HepG2 (cell line): Measurements from ENCODE around the gene DDR1. TPM values are rescaled to one million over a fixed set of nuclear protein-coding genes. Genes with fewer than 3 reads are reported as not detected.

Experiments used
- ATAC-seq: fragments of 200-7000 bp; cut with Tn5 transposase; 3 replicates; pipeline ENCODE4 v1.9.1; 2020; ENCODE audit warnings: mild to moderate bottlenecking, moderate library complexity
- BruUV-seq: library from RNA; stranded (reverse); fragments of 400-500 nt; replicated peaks from 2 replicates; lab custom pipeline; 2021; lab: Mats Ljungman, UMichigan
- CTCF ChIA-PET: fragments of 300-600 bp; formaldehyde crosslinking; extraction: SDS; loops from one replicate; lab custom pipeline; 2021; ENCODE audit warnings: low total read pairs, inconsistent platforms, low intra/inter-chr PET ratio; lab: Yijun Ruan, JAX
- POLR2A ChIA-PET: fragments of 350-600 bp; sonication (Branson Sonifier 250); formaldehyde crosslinking; loops from one replicate; lab custom pipeline; 2020; ENCODE audit warnings: antibody characterized with exemption, inconsistent platforms; lab: Yijun Ruan, JAX
- DNase-seq: peaks from one replicate; pipeline ENCODE4 v3.0.0-alpha.2; 2015; ENCODE audit warnings: low spot score
- FAIRE-seq: peaks from 3 replicates; lab custom pipeline; 2011; peaks lifted over from hg19 to GRCh38; lab: Jason Lieb, UNC
- H2AFZ ChIP-seq: one replicate; pipeline ENCODE4 v1.6.1; 2011; ENCODE audit warnings: low read length, inconsistent platforms
- H3K27ac ChIP-seq: fragments of 300-600 bp; 3 replicates; pipeline ENCODE4 v1.8.0; 2011; ENCODE audit warnings: mixed run types, mild to moderate bottlenecking, mixed read lengths, low read length, inconsistent platforms; ENCODE audit not compliant: insufficient read depth; ENCODE audit errors: extremely low read length
- H3K27me3 ChIP-seq, 2 experiments: fragments of 200-600 bp in 1 of 2; 2 replicates in 1 of 2; 3 replicates in 1 of 2; pipeline versions ENCODE4 v1.6.0 to v1.8.0; 2011; ENCODE audit warnings: low read length in 2 of 2, mild to moderate bottlenecking in 2 of 2, moderate library complexity in 2 of 2, inconsistent platforms in 1 of 2; ENCODE audit not compliant: insufficient read depth in 2 of 2, control insufficient read depth in 1 of 2
- H3K36me3 ChIP-seq, 2 experiments: fragments of 200-600 bp in 1 of 2; replicated peaks in 1 of 2; 2 replicates in 1 of 2; 3 replicates in 1 of 2; pipeline versions ENCODE4 v1.5.1 to v1.8.0; 2011; ENCODE audit warnings: low read length in 2 of 2, inconsistent platforms in 1 of 2; ENCODE audit not compliant: insufficient read depth in 2 of 2, control insufficient read depth in 1 of 2
- H3K4me1 ChIP-seq: 2 replicates; pipeline ENCODE4 v1.5.1; 2012; ENCODE audit warnings: low read length, inconsistent platforms; ENCODE audit not compliant: insufficient read depth
- H3K4me2 ChIP-seq: 2 replicates; pipeline ENCODE4 v1.6.0; 2011; ENCODE audit warnings: low read depth, low read length, inconsistent platforms
- H3K4me3 ChIP-seq, 3 experiments: fragments of 200-600 bp in 1 of 3; sonication (generic), shearing (Covaris generic) in 1 of 3; replicated peaks in 1 of 3; 2 replicates each; pipeline ENCODE4 v1.5.1; 2011 to 2016; ENCODE audit warnings: low read length in 3 of 3, inconsistent platforms in 2 of 3, low read depth in 2 of 3, mild to moderate bottlenecking in 2 of 3, control low read depth in 1 of 3, mixed read lengths in 1 of 3; ENCODE audit not compliant: insufficient read depth in 1 of 3
- H3K79me2 ChIP-seq: one replicate; pipeline ENCODE4 v1.6.1; 2011; ENCODE audit warnings: low read length, inconsistent platforms; ENCODE audit not compliant: insufficient read depth
- H3K9ac ChIP-seq: 2 replicates; pipeline ENCODE4 v1.6.0; 2011; ENCODE audit warnings: mild to moderate bottlenecking, low read depth, low read length, inconsistent platforms; ENCODE audit not compliant: insufficient read depth
- H3K9me3 ChIP-seq: 2 replicates; pipeline ENCODE4 v1.5.1; 2012; ENCODE audit warnings: mild to moderate bottlenecking, low read length
- H4K20me1 ChIP-seq: 2 replicates; pipeline ENCODE4 v1.6.0; 2011; ENCODE audit warnings: inconsistent platforms, mild to moderate bottlenecking, low read length, moderate library complexity; ENCODE audit not compliant: insufficient read depth
- ATAD3A ChIP-seq: sonication (generic); formaldehyde crosslinking; IDR thresholded peaks from 2 replicates; pipeline ENCODE4 v1.4.0; 2020; ENCODE audit warnings: missing genetic modification reagents
- DMAP1 ChIP-seq: IDR thresholded peaks from 2 replicates; pipeline ENCODE4 v1.6.1; 2016
- GATAD1 ChIP-seq: IDR thresholded peaks from 2 replicates; pipeline ENCODE4 v1.6.1; 2016; ENCODE audit warnings: missing genetic modification reagents, missing compliant biosample characterization
- GPN1 ChIP-seq: sonication (generic); formaldehyde crosslinking; IDR thresholded peaks from 2 replicates; pipeline ENCODE4 v1.5.1; 2020; ENCODE audit warnings: missing genetic modification reagents, borderline replicate concordance
- HMG20A ChIP-seq: IDR thresholded peaks from 2 replicates; pipeline ENCODE4 v1.6.1; 2016; ENCODE audit warnings: borderline replicate concordance
- HOXA5 ChIP-seq: sonication (generic); formaldehyde crosslinking; IDR thresholded peaks from 2 replicates; pipeline ENCODE4 v1.4.0; 2020; ENCODE audit warnings: missing genetic modification reagents
- NCOA5 ChIP-seq: sonication (generic); formaldehyde crosslinking; IDR thresholded peaks from 2 replicates; pipeline ENCODE4 v1.4.0; 2020; ENCODE audit warnings: missing genetic modification reagents
- RFX1 ChIP-seq: fragments of 450-650 bp; IDR thresholded peaks from 2 replicates; pipeline ENCODE4 v1.6.1; 2017
- THAP9 ChIP-seq: sonication (generic); formaldehyde crosslinking; IDR thresholded peaks from 2 replicates; pipeline ENCODE4; 2020; ENCODE audit warnings: missing genetic modification reagents, mild to moderate bottlenecking, borderline replicate concordance
- ZBTB43 ChIP-seq: sonication (generic); formaldehyde crosslinking; conservative IDR thresholded peaks from 2 replicates; pipeline ENCODE4 v1.4.0; 2020; ENCODE audit warnings: missing genetic modification reagents
- ZFP90 ChIP-seq: sonication (generic); formaldehyde crosslinking; IDR thresholded peaks from 2 replicates; pipeline ENCODE4 v1.8.0; 2022; ENCODE audit warnings: missing genetic modification reagents, mild to moderate bottlenecking, inconsistent platforms, borderline replicate concordance
- ZIK1 ChIP-seq: sonication (generic); formaldehyde crosslinking; IDR thresholded peaks from 2 replicates; pipeline ENCODE4 v1.5.0; 2020; ENCODE audit warnings: mild to moderate bottlenecking, low read depth, missing genetic modification reagents, borderline replicate concordance
- ZNF484 ChIP-seq: sonication (generic); formaldehyde crosslinking; IDR thresholded peaks from 2 replicates; pipeline ENCODE4 v1.5.1; 2020; ENCODE audit warnings: mild to moderate bottlenecking, low read depth, missing genetic modification reagents, borderline replicate concordance
- ZSCAN31 ChIP-seq: sonication (generic); formaldehyde crosslinking; IDR thresholded peaks from 2 replicates; pipeline ENCODE4 v1.5.0; 2020; ENCODE audit warnings: low read depth, mild to moderate bottlenecking, missing genetic modification reagents
- WGBS: methylation state at CpG from one replicate; pipeline ENCODE4 v1.1.6; 2017; ENCODE audit warnings: low lambda C conversion rate; 5-methylcytosine and 5-hydroxymethylcytosine counted together
- in situ Hi-C: cut with HindIII; loops from 2 replicates; pipeline ENCODE4 v1.10.0; 2017; ENCODE audit warnings: low pct_unique_long_range_greater_than_20kb; ENCODE audit not compliant: extremely low pct_ligation_motif_present
- intact Hi-C: fragments of 100-400 bp; cut with micrococcal nuclease; formaldehyde crosslinking; loops from one replicate; pipeline ENCODE4 v1.10.0; 2022; ENCODE audit not compliant: unreplicated experiment
- polyA plus RNA-seq, 8 experiments: library from polyadenylated mRNA; depleted of rRNA in 3 of 8; stranded (reverse) in 7 of 8; unstranded in 1 of 8; fragments of >200 nt; fragmentation: Illumina TruSeq in 4 of 8; extraction: Trizol in 4 of 8; gene quantifications; 2 replicates each; pipeline versions ENCODE4 v1.2.1 to v1.2.3, GENCODE V29; 2011 to 2016; ENCODE audit warnings: low read depth in 4 of 8, missing spikeins in 1 of 8, mixed read lengths in 1 of 8; ENCODE audit not compliant: insufficient read depth in 1 of 8
- total RNA-seq, 5 experiments: library from RNA; depleted of rRNA; stranded (reverse); fragments of >200 nt; fragmentation: Illumina TruSeq; extraction: Trizol; gene quantifications; 2 replicates each; pipeline ENCODE4 v1.2.3, GENCODE V29; 2016; ENCODE audit warnings: low read depth in 1 of 5

Gene DDR1
- total and polyA plus RNA-seq, 2 of the 13 experiments (the other 11 are each of a cell fraction or from before 2014, with no cell fraction given): 16.7 to 20.2 TPM

DNA sequence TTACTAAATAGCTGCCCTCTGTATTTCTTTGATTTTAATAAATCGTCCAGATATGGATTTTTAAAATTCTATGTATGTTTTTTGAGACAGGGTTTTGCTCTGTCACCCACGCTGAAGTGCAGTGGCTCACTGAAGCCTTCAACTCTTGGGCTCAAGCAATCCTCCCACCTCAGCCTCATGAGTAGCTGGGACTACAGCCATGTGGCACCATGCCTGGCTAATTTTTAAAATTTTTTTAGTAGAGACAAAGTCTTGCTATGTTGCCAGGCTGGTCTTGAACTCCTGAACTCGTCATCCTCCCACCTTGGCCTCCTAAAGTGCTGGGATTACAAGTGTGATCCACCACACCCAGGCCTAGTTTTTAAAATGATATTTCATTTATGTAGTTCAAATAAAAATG lies 47.4 kb upstream of the DDR1 start:
- Histone ChIP-seq H3K4me3 (no peak overlapping the region), H3K79me2 (no peaks in the 10 kb centered on the region), H3K9ac (no peak overlapping the region), H3K27ac (no peak overlapping the region), H3K4me1 (peaks cover 5% of the 10 kb centered on the region; the same call in 1 of the 2 replicates), H3K9me3 (no peaks in the 10 kb centered on the region), H4K20me1 (no peaks in the 10 kb centered on the region), H3K27me3 (peaks cover 0 to 23% of the 10 kb centered on the region in 2 experiments; a peak in 3 of 5 replicates)
- intact Hi-C loops (no loop called here), in situ Hi-C loops (no loop called here)
- DNase-seq (no peak), FAIRE-seq (no peak), ATAC-seq (no peak)
- BruUV-seq: no TSS peak
- 19% methylated on average over 3 of the region's 3 CpGs for WGBS
- TF ChIP-seq ZSCAN31 (CRISPR knock-in tag) (no peak), ZNF484 (CRISPR knock-in tag) (no peak), RFX1 (no peak), ZBTB43 (CRISPR knock-in tag) (no peak), THAP9 (CRISPR knock-in tag) (no peak), ZFP90 (no peak), HOXA5 (CRISPR knock-in tag) (no peak), DMAP1 (CRISPR knock-in tag) (no peak), NCOA5 (CRISPR knock-in tag) (no peak), GATAD1 (no peak), HMG20A (no peak), ZIK1 (CRISPR knock-in tag) (no peak), GPN1 (CRISPR knock-in tag) (no peak), ATAD3A (CRISPR knock-in tag) (no peak)
- TF ChIP-seq, all 625 proteins: peak for 0
- ChIA-PET CTCF (no interaction called here), POLR2A (no interaction called here)
- Histone ChIP-seq H3K4me2 (no peak overlapping the region), H3K36me3 (no peaks in the 10 kb centered on the region), H2AFZ (no peak overlapping the region)
